ENCODE results near the gene ACO2. TPM values are rescaled to one million over a fixed set of nuclear protein-coding genes. Genes with fewer than 3 reads are reported as not detected.
A peak's percentile ranks its signal among the peaks of the same experiment; 100 is the strongest.

The ACO2 gene
- total RNA-seq, 1 donor from 2014 or later = 887 TPM

DNA sequence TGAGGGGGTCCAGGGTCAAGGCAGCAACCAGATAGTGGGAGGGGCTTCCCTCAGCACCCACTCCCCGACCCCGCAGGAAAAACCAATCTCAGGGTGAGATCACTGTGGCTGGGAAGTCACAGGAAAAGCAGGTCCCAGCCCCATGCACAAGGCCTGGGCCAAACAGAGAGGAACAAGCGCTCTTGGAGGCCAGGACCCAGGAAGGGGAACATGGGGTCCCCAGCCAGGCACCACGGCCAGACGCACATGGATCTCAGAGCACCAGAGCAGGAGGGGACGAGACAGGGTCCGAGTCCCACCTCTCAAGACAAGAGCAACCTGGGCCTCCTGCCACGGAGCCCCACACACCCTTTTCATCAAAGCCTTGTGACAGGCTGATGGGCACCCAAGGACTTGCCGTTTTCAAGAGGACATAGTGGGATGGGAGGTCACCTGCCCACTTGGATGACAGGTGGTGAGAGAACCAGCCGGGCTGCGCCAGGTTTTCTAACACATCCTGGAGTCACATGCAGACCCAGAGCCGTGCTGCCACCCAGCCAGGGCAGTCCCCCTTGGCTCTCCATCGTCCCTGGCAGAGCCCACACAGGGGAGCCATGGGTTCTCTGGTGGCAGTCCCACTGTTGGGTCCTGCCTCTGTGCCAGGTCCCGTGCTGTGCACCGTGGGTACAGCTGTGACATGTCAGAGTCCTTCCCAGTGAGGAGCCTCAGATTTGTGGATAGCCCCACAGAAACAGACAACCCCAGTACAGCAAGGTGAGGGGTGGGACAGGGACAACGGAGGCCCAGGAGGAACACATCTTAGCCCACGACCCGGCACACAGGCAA, 62.2 kb downstream of the ACO2 start:
- ATAC-seq = peak; percentile 4
- peak; percentile 48 for DNase-seq
- intact Hi-C loops (cut with micrococcal nuclease) = no loop called here

DNA sequence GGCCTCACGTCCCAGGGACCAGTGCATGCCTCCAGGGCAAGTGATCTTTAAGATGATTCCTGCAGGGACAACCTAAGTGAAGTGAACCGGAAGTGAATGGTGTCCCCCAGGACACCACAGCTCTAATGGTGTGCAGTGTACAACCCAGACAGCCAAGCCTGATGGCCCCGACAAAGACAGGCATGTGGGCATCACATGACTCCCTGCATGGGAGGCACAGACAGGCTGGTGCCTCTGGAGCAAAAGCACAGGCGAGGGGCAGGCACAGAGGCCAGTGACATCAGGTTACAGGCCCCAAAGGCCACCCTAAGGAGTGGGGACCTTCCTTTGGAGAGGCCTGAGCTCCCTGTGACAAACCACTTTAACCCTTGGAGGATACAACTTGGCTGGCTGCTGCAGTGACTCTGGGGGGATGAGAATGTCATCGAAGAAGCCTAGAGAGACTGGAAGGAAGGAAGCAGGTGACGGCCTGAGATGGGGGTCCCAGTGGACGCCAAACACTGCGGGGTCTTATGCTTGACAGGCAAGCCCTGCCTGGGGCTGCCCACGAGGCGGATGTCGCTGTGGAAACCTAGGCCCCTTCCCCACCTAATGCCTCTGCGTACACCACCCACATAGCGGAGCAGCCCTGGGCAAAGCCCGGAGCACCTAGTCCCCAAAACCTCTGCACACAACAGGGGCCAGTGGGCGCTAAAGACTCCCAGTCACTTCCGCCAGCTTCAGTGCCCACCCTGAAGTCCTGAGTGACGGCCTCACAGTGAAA, 63.0 kb downstream of the ACO2 start:
- intact Hi-C loops (cut with micrococcal nuclease) = no loop called here
- DNase-seq (no peak), ATAC-seq (peak; percentile 17)

DNA sequence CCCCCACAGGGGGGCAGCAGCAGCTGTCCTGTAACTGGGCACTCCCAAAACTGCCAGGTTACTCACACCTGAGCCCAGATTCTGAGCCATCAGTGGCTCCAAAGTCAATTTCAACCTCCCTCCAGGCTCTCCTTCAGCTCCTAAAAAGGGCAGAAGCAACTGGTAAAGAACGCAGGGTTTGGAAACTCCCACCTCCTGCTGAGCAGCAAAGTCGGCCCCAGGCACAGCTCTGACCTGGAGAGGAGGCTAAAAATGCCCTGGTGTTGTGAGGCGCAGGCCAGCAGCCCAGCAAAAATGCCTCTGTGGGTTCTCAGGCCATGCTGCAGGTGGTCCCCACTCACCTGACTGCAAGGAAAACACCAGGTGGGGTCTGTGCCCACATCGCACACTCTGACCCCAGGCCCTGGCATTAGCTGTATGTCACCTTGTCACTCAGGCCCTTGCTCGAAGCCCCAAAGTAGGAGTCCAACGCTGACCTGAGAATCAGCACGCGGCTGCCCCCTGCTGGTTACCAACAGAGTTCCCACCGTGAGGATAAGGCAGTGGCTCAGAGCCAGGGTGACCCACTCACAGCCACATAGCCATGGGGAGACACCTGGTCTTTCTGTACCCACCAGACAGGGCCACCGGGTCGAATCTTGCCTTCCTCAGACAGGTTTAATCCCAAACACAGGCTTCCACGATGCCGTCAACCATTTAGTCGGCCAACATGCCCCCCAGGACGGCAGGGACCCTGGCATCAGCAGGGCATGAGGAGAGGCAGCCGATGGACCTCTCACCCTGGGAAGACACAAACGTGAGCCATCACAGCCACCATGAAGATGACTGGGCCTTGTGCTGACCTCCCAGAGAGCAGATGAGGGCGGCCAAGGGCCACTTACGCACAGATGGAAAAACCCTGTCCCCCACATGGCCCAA, 64.2 kb downstream of the ACO2 start:
- ATAC-seq (peak; percentile 65), DNase-seq (peak; percentile 88)
- intact Hi-C loops (cut with micrococcal nuclease) = no loop called here

DNA sequence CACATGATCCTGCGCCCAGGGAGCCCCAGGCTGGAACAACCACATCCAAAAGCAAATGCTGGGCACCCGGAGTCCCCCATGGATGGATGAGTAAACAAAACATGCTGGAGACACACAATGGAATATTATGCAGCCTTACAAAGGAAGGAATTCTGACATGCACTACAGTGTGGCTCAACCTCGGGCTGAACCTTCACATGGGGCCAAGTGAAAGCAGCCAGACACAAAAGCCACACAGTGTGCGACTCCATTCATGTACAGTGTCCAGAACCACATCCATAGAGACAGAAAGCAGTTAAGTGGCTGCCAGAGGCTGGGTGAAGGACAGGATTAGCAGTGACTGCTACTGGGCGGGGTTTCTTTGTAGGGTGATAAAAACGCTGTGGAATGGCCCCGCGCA, 65.3 kb downstream of the ACO2 start:
- no peak for DNase-seq
- peak; percentile 23 for ATAC-seq
- intact Hi-C loops (cut with micrococcal nuclease) = no loop called here

DNA sequence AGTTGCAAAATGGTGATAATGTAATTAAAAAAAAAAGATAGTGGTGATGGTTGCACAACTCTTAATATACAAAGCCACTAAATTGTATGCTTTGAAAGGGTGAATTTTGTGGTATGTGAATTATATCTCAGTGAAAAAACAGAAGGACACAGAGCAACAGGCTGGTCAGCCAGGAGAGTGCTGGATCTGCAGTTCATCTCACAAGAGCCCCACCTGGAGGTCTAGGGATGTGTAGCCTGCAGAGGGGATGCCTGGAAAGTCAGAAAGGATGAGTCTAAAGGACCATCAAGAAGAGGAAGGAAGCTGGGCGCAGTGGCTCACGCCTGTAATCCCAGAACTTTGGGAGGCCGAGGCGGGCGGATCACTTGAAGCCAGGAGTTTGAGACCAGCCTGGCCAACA, 66.3 kb downstream of the ACO2 start:
- DNase-seq (no peak), ATAC-seq (no peak)
- intact Hi-C loops (cut with micrococcal nuclease) = no loop called here

DNA sequence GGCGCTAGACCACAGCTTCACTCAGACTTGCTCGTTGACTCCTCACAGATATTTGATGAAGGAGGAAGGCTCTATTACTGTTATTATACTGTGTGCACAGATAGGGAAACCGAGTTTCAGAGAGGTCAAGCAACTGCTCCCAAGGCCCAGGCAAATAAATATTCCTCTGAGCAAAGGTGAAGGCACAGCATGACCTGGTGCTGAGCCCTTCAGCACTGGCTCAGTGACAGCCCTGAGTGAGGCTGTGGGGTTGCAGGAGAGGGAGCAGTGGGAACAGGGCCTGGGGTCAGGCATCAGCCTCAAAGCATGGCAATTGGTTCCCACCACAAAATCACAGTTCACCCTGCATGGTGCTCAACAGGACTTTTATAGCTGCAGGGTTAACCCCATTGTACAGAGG, 68.3 kb downstream of the ACO2 start:
- ATAC-seq (no peak), DNase-seq (no peak)
- intact Hi-C loops (cut with micrococcal nuclease) = no loop called here

DNA sequence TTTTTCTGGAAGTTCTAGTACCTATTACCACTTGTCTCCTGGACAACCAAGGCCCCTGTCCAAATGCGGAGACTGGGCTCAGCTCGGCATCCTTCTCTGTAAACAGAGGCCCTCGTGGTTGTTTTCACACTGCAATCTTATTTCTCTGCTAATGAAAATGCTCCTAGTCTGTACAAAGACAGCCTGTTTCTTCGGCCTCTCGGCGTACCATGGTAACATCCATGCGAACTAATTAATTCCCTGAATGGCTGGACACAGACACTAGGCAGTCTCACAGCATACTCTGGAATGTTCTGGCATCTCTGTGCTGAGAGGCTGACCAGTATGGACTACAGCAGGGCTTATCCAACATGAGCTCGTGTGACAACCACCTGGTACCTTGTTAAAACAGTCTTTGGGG, 69.7 kb downstream of the ACO2 start:
- intact Hi-C loops (cut with micrococcal nuclease) = no loop called here
- ATAC-seq (no peak), DNase-seq (no peak)

DNA sequence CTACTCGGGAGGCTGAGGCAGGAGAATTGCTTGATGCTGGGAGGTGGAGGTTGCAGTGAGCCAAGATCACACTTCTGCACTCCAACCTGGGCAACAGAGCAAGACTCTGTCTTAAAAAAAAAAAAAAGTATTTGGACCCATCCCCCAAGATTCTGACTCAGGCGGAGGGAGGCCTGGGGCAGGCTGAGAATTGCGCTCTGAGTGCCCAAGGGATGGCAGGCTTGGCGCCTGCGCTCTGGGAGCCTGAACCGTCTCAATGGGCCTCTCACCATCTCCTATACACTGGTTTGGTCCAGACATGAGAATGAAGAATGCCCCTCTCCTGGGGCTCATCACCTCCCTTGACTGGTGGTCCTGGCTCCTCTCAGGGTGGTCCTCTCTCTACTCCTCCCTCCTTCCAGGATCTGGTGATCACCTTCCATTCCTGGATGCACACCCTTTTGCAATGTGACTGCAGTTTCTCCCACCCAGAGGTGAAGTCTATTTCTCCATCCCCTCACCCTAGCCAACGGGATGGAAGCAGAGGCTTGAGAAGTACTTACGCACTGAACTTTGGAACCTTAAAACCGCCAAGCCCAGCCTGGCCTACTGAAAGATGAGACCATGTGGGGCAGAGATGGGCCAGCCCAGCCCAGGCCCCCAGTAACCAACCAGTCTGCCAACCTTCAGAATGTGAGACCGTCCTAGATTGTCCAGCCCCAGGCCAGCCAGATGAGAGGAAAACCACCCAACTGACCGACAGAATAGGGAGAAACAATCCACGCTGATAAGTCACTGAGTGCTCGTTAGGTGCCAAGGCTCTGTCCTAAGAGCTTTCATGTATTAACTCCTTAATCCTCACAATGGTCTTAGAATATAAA, 70.5 kb downstream of the ACO2 start:
- ATAC-seq = no peak
- DNase-seq = no peak
- intact Hi-C loops (cut with micrococcal nuclease) = no loop called here

DNA sequence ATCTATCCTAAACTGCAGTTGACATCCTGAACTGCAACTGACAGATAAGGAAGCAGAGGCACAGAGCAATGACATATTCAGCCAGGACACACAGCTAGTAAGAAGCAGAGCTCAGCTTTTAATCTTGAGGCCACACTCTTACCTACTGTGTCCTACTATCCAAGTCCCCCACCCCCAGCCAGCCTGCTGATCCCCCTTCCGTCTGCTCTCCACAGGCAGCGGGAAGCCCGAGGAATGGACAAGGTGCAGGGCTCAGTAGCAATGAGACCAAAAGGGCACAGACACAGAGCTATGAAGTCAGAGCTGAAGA, 71.0 kb downstream of the ACO2 start:
- no peak for DNase-seq
- ATAC-seq = no peak
- intact Hi-C loops (cut with micrococcal nuclease) = no loop called here

DNA sequence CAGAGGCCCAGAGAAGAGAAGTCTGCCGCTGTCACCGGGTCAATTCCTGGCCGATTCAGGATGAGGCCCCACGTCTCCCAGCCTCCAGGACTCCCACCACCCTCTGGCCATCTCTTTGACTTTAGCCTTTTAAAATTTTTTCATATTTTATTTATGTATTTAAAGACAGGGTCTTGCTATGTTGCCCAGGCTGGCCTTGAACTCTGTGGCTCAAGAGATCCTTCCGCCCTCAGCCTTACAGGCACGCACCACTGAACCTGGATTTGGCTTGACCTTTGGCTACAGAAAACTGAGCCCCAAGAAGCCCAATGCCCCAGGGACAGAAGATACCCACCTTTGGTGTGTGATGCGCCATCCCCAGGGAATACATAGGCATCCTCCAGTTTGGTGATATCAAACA, 71.4 kb downstream of the ACO2 start:
- DNase-seq (no peak), ATAC-seq (no peak)
- intact Hi-C loops (cut with micrococcal nuclease) = no loop called here

DNA sequence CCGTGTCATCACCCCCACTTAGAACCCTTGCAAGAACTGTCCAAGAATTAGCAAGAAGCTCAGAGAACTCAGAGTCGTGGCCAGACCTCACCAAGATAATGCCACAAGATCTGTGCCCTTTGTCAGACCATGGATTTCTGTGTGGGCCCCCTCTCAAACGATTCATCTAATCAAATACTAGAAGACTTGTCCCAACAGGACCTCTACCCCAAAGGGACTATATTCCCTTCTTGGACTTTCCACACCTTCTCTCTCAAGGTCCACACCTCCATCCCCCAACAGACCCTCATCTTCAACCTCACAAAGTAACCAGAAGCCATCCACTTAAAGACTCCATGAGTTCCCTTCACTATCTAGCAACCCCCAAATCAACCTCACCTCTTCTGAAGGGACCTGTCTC, 72.6 kb downstream of the ACO2 start:
- ATAC-seq (no peak), DNase-seq (no peak)
- intact Hi-C loops (cut with micrococcal nuclease) = no loop called here

DNA sequence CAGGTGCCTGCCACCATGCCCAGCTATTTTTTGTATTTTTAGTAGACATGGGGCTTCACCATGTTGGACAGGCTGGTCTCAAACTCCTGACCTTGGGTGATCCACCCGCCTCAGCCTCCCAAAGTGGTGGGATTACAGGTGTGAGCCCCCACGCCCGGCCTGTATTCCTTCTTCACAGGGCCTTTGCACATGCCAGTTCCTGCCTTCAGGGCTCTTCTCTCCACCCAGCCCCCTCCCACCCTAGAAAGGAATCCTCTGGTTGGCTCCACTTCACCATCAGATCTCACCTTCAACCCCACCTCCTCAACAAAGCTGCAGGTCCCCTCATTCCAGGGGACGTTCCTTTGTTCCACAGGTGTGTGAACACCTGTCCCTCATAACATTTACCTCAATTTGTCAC, 73.3 kb downstream of the ACO2 start:
- DNase-seq = no peak
- ATAC-seq = no peak
- intact Hi-C loops (cut with micrococcal nuclease) = no loop called here

DNA sequence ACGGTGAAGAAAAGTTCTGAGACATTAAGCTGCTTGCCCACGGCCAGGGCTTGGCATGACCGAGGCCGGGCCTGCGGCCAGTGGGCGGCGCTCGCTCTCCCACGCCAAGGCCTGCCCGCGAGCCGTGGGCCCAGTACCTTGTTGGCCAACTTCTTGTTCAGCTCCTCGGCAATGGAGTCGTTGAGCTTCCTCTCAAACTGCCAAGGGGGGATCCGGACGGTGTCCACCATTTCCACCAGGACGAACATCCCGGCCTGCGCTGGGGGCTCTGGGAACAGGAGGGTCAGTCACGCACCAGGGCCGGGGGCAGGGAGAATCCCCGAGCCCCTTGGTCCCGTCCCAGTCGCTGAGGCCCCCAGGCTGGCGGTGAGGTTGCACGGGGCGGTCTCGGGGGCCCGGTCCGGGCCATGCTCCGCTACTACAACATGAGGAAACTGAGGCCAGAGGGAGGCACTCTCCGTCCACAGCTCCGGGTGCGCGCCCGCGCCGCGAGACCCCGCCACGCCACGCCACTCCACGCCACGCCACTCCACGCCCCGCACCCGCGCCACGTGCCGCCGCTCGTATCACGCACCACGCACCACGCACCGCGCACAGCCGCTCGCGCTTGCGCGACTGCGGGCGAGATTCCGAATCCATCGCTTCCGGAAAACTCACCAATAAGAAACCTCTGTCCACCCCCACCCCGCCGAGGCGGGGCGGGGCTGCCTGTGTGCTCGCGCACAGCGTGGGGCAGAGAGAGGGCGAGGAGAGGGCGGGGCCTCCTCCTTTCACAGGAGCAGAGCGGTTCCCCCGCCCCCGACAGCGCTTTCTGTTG, 75.1 kb downstream of the ACO2 start, which contains the start of gene POLR3H:
Gene POLR3H, minus strand, starts transcription at position 617 of the 817 bp plus-strand sequence. Its CDS starts 369 bp downstream, at position 248.
- ATAC-seq = peak; percentile 98
- intact Hi-C loops (cut with micrococcal nuclease) = no loop called here
- peak; percentile 100 for DNase-seq

DNA sequence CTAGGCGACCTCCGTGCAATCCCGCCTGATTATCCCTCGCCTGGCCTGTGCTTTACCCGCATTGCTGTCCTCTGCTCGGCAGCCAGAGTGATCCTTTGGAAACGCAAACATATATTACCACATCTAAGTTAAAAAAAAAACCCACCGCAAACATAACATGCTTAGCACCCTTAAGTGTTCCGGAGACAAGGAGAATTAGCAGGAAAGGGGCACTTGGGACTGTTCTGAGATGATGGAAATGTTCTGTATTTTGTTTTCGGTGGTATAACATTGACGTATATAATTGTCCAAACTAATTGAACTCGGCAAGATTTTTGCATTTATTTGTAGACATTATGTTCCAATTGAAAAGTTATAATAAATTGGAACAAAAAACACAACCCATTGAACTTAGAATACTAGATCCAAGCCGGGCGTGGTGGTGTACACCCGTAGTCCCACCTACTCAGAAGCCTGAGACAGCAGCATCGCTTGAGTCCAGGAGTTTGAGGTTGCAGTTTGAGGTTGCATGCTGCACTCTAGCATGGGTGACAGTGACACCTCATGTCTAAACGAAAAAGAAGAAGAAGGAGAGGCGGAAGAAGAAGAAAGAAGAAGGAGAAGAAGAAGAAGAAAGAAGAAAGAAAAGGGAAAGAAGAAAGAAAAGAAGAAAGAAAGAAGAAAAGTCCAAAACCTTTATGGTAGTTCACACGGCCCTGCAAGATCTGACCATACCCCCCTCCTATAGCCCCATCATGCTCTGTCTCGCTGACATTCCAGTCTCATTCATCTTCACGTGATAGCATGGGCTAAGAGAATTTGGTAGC, 76.0 kb downstream of the ACO2 start:
- DNase-seq (no peak), ATAC-seq (no peak)
- intact Hi-C loops (cut with micrococcal nuclease) = no loop called here

DNA sequence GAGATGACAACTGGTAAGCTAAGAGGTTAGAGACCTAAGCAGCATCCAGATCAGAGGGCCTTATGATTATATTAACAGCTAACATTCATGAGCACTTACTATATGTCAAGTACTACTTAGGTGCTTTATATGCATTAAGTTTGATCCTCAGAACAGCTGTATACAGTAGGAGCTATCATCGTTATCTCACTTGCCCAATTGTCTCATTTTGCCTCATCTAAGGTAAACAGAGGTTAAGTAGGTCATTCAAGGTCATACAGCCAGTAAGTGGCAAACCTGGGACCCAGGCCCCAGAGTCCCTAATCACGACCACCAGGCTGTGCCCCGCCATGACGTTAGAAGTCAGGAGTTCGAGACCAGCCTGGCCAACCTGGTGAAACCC, 79.9 kb downstream of the ACO2 start:
- DNase-seq = no peak
- no peak for ATAC-seq
- intact Hi-C loops (cut with micrococcal nuclease) = no loop called here

DNA sequence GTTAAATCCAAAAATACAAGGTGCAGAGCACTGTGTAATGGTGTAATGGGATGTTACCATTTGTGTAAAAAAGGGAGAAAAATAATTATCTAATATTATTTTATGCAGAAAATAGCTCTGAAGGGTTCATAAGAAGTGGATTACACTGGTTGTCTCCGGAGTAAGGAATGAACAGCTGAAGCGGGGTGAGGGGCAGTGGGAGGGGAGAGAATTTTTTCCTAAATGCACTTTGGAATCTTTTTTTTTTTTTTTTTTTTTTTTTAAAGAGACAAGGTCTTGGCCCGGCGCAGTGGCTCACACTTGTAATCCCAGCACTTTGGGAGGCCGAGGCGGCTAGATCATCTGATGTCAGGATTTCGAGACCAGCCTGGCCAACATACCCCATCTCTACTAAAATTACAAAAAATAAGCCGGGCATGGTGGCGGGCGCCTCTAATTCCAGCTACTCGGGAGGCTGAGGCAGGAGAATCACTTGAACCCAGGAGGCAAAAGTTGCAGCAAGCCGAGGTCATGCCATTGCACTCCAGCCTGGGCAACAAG, 82.1 kb downstream of the ACO2 start:
- ATAC-seq = no peak
- intact Hi-C loops (cut with micrococcal nuclease) = no loop called here
- no peak for DNase-seq

Data from left ventricle myocardium superior (tissue), 1 donor.